Neural crest cell (in vitro differentiated cells): ENCODE results near the gene NRF1. TPM values are rescaled to one million over a fixed set of nuclear protein-coding genes. Genes with fewer than 3 reads are reported as not detected.
A peak's percentile ranks its signal among the peaks of the same experiment; 100 is the strongest.

Experiments
- DNase-seq: peaks from one replicate; pipeline ENCODE4 v3.0.0; 2021; ENCODE audit warnings: low read depth, mixed read lengths, low spot score
- H3K27ac Mint-ChIP-seq: one replicate; pipeline ENCODE4 v1.8.0; 2021; ENCODE audit warnings: mild to moderate bottlenecking, mixed read lengths; ENCODE audit not compliant: unreplicated experiment
- H3K27me3 Mint-ChIP-seq: 2 replicates; pipeline ENCODE4 v1.8.0; 2021; ENCODE audit warnings: low read depth, mild to moderate bottlenecking, mixed read lengths
- H3K36me3 Mint-ChIP-seq: 2 replicates; pipeline ENCODE4 v1.8.0; 2021; ENCODE audit warnings: low read depth, mild to moderate bottlenecking, mixed read lengths
- H3K4me1 Mint-ChIP-seq: 2 replicates; pipeline ENCODE4 v1.8.0; 2021; ENCODE audit warnings: mixed read lengths
- H3K4me3 Mint-ChIP-seq: one replicate; pipeline ENCODE4 v1.8.0; 2021; ENCODE audit warnings: mild to moderate bottlenecking, mixed read lengths
- H3K9me3 Mint-ChIP-seq: 2 replicates; pipeline ENCODE4 v1.8.0; 2021; ENCODE audit warnings: mixed read lengths
- total RNA-seq: library from RNA; stranded (reverse); gene quantifications from 2 replicates; pipeline ENCODE4 v1.2.1, GENCODE V29; 2021
- TF ChIP-seq, protein P1 (sequence below): fragments of 200-600 bp; sonication (generic); conservative IDR thresholded peaks from 2 replicates; pipeline ENCODE4 v1.5.0; 2021; ENCODE audit warnings: antibody characterized with exemption, mild to moderate bottlenecking

NRF1 gene
- total RNA-seq, 1 donor from 2014 or later, result 27.5 TPM

DNA sequence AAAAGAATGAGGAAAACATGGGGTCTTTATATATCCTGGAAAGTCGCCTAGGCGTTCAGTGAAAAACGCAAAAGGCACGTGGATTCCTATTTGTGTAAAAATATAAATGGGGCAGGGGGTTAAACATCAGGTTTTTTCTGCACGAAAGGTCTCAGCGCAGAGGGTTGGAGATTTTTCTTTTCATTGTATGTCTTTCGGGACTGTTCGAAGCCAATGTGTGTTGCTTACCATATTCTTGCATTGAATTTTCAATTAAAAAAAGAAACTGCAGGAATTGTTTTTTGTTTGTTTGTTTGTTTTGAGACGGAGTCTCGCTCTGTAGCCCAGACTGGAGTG, 172.0 kb downstream of the NRF1 start:
- Mint-ChIP-seq H3K9me3 (no peaks in the 10 kb centered on the region), H3K36me3 (no peaks in the 10 kb centered on the region), H3K4me3 (peak overlapping the region; percentile 52), H3K27me3 (peaks cover 86% of the 10 kb centered on the region), H3K27ac (no peak overlapping the region), H3K4me1 (peaks cover 29% of the 10 kb centered on the region)
- DNase-seq, result no peak
- TF ChIP-seq, protein P1, sequence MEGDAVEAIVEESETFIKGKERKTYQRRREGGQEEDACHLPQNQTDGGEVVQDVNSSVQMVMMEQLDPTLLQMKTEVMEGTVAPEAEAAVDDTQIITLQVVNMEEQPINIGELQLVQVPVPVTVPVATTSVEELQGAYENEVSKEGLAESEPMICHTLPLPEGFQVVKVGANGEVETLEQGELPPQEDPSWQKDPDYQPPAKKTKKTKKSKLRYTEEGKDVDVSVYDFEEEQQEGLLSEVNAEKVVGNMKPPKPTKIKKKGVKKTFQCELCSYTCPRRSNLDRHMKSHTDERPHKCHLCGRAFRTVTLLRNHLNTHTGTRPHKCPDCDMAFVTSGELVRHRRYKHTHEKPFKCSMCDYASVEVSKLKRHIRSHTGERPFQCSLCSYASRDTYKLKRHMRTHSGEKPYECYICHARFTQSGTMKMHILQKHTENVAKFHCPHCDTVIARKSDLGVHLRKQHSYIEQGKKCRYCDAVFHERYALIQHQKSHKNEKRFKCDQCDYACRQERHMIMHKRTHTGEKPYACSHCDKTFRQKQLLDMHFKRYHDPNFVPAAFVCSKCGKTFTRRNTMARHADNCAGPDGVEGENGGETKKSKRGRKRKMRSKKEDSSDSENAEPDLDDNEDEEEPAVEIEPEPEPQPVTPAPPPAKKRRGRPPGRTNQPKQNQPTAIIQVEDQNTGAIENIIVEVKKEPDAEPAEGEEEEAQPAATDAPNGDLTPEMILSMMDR, result no peak

DNA sequence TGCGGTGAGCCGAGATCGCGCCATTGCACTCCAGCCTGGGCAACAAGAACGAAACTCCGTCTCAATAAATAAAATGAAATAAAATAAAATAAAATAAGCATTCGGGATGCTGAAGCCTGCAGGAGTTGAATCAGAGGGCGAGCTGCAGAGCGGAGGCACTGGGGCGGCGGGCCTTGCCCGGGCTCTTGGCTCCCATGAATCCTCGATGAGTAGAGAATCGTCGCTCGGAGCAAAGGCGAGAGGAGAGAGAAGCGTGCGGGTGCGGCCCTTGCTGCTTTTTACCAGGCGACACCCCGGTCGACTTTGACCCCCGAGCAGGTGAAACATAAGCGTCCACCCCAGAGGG, 172.9 kb downstream of the NRF1 start:
- H3K9me3 Mint-ChIP-seq, result no peaks in the 10 kb centered on the region
- DNase-seq, result no peak
- H3K4me1 Mint-ChIP-seq, result peaks cover 29% of the 10 kb centered on the region
- H3K27me3 Mint-ChIP-seq, result peaks cover 88% of the 10 kb centered on the region
- H3K4me3 Mint-ChIP-seq, result no peak overlapping the region
- H3K27ac Mint-ChIP-seq, result no peak overlapping the region
- H3K36me3 Mint-ChIP-seq, result no peaks in the 10 kb centered on the region
- TF ChIP-seq, protein P1, result no peak

DNA sequence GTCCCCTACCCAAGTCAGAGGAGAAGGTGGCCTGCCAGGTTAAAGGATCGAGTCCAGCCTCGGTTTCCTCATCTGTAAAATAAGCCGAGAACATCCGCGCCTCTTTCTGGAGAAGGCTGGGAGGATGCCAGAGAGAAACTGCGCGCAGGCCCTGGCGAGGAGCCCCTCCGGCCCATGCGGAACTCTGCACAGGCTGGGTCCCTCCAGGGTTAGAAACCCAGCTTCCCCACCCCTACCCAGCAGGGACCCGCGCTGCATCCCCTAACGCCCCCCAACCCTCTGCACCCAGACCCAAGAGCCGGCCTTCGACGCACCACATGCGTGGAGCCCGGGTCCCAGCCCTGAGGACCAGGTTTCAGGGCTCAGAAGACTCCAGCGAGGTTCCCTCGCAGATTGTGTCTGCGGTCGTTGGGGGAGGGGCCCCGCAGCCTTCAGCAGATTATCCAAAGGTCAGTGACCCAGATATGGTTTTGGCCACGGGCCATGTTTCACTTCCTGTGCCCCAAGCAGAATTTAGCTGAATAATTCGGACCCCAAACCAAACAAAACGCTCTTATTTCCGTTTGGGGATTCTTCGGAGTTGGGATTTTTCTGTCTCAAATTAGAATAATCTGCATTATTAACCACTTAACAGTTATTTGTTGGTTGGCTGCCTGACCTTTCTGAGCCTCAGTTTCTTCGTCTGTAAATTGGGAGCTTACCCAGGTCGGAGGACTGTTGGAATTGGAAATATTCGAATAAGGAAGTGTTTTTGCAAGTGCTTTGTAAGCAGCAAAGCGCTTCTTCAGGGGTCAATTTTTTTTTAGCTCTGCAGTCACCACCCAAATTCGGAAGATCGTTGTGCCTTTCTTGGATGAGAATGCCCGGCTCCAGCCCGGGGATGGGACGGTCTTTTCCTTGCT, 173.5 kb downstream of the NRF1 start:
- Mint-ChIP-seq H3K4me1 (peaks cover 29% of the 10 kb centered on the region), H3K36me3 (no peaks in the 10 kb centered on the region), H3K4me3 (peak overlapping the region; percentile 17), H3K27me3 (peaks cover 95% of the 10 kb centered on the region), H3K27ac (no peak overlapping the region), H3K9me3 (no peaks in the 10 kb centered on the region)
- DNase-seq, result no peak
- TF ChIP-seq, protein P1, result no peak

DNA sequence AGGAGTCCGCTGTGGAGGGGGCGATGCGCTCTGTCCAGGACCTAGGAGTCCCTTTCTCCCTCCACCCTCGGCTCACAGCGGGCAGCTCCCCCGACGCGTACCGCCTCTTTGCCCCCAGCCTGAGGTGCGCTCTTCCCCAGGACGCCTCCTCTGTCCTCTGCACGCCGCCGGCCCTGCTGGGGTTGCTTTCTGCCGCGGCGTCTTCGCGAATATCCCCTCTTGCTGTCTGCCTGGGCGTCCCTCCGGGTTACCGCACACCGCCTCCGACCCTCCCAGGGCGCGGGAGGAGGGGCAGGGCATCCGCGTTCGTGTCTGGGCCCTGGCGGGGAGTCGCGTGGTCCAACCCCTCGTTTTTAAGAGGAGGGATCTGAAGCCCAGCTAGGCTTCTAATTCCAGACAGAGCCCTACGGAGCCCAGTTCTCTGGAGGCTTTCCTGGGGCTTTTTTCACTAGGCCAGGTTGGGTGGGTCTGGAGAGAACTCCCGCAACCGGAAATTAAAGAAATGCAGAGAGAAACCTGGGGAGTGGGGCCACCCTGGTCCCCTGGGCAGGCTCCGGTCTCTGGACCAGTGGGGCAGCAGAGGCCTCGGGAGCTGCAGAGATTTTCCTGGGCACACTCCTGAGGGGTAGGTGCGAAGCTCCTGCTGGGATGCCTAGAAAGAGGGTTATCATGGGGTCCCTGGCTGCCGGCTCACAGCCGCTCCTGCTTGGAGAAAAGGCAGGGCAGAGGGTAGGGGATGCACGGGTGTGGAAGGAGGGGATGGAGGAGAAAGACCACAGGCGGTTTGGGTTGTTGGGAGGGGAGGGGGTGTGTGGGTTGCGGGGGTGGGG, 174.4 kb downstream of the NRF1 start:
- Mint-ChIP-seq H3K4me1 (peaks cover 29% of the 10 kb centered on the region), H3K27ac (no peak overlapping the region), H3K36me3 (no peaks in the 10 kb centered on the region), H3K9me3 (no peaks in the 10 kb centered on the region), H3K4me3 (no peak overlapping the region), H3K27me3 (peaks cover 92% of the 10 kb centered on the region)
- DNase-seq, result no peak
- TF ChIP-seq, protein P1, result no peak

DNA sequence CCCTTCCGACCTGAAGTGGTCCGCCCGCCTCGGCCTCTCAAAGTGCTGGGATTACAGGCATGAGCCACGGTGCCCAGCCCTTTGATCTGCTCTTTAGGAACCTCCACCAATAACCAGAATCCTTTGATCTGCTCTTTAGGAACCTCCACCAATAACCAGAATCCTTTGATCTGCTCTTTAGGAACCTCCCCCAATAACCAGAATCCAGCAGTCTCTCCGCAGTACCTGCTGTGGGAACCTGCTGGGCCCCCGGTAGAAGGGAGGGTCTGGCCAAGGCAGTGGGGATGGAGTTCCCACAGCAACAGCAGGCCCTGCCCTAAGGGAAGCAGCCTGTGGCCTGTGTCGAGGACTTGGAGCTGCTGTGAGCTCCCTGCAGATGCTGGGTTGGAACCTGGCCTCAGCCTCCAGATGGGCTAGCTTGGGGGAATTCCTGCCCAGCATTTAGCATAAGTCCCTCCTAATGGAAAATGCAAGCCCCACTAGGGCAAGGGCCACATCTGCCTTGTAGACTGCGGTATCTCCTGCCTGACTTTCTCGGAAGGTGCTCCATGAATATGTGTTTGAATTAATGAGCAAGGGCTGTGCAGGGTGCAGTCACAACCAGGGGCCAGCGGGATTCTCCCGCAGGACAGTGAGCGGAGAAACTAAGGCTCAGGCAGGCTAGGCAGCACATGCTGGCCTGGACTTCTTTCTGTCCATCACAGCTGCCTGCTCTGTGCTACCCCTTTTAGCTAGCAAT, 175.5 kb downstream of the NRF1 start:
- Mint-ChIP-seq H3K9me3 (no peaks in the 10 kb centered on the region), H3K27ac (no peak overlapping the region)

More for the DNA sequence above, 175.5 kb downstream of the NRF1 start:
- no peaks in the 10 kb centered on the region for H3K36me3 Mint-ChIP-seq
- H3K4me1 Mint-ChIP-seq, result peaks cover 23% of the 10 kb centered on the region
- no peak for DNase-seq
- H3K4me3 Mint-ChIP-seq, result no peak overlapping the region
- peaks cover 81% of the 10 kb centered on the region for H3K27me3 Mint-ChIP-seq
- TF ChIP-seq, protein P1, result no peak
